GM12872 (cell line): ENCODE data around the gene IGFLR1.

Experiments
- CTCF ChIP-seq: IDR thresholded peaks from 3 replicates; pipeline ENCODE4 v1.5.1; 2011; ENCODE audit warnings: low read depth, mild to moderate bottlenecking, low read length, moderate library complexity; ENCODE audit not compliant: insufficient read depth

The IGFLR1 gene

GRCh38 chr19:35715981-35716800, 26.1 kb downstream of the IGFLR1 start:
- no peak for TF ChIP-seq CTCF

GRCh38 chr19:35715355-35715809, 26.9 kb downstream of the IGFLR1 start:
- no peak for TF ChIP-seq CTCF

GRCh38 chr19:35714601-35715354, 27.5 kb downstream of the IGFLR1 start:
- TF ChIP-seq CTCF, result peak; percentile 69

- TF ChIP-seq CTCF, result no peak
Observed at GRCh38 chr19:35713904-35714495, 28.3 kb downstream of the IGFLR1 start.

- no peak for TF ChIP-seq CTCF
Observed at GRCh38 chr19:35713506-35713850, 28.8 kb downstream of the IGFLR1 start.

- TF ChIP-seq CTCF, result no peak
Observed at GRCh38 chr19:35712567-35713505, 29.4 kb downstream of the IGFLR1 start.
